GM18511 (cell line): ENCODE results near the gene EIF2S3B.

ENCODE experiments used
- ATAC-seq: cut with Tn5 transposase; IDR thresholded peaks from one replicate; pipeline ENCODE4 v1.9.1; 2021; ENCODE audit warnings: mild to moderate bottlenecking, moderate library complexity; ENCODE audit not compliant: unreplicated experiment

EIF2S3B gene

DNA sequence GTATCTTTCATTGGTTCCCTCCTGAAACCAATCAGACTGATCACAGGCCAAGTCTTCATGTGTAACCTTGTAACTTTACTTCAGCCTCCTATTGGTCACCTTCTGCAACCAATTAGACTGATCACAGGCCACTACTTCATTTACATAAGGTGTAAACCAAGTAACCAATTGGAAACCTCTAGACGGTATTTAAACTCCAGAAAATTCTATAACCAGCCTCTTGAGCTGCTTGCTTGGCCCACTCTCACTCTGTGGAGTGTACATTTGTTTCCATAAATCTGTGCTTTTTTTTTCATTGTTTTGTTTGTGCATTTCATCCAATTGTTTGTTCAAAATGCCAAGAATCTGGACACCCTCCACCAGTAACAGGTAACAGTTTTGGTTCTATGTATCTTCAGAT, 47.5 kb downstream of the EIF2S3B start:
- ATAC-seq, result no peak

DNA sequence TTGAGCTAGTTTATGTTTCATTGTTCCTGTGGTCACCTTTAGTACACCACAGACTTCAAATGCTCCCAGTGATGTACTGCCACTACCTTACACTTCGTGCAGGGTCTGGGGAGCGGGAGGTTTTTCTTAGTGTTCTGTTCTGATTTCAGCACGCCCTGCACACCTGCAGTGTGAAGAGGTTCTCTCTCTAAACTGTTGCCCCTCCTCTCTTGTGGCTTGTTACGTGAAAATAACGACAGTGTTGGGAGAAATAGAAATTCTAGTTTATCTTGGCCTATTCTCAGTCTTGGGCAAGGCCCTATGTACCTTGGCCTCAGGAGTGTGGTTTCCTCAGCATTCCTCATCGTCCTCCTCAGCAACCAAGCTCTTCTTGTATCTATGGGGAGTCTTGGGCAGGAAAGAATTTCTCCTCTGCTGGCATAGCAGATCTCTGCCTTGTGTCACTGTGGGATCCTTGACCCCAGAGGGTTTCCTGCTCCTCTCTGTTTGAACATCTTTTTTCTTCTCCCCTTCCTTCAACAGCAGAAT, 48.6 kb downstream of the EIF2S3B start:
- ATAC-seq, result no peak

DNA sequence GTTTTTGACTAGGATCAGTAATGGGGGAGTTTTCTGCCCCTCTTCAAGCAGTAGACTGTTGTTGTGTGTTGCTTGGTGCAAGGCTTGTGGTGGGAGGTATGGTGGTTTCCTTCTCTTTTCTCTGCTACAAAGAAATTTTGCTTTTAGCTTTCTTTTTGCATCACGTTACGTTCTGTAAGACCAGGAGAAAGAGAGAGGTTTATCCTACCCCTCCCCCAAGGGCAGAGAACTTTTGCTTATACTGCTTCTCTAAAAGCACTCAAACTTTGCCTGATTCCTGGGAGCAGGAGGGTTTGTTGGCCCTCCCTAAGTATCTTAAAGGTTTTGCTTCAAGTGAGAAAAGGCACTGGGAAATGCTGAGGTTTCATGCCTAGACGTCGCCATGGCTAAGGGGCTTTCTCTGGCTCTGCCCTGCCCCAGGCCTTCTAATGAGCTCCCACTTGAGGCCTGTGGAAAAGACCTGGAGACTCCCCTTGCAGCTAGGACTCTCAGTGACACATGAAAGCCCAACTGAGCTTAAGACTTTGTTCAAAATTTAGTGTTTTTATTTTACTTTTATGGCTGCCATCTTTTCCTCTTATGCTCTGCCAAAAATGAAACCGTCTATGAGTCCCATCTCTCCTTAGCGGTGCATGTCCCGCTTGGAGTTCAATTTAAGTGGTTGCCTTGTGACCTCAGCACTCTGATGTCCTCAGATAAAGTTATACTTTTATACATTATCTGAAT, 49.2 kb downstream of the EIF2S3B start:
- no peak for ATAC-seq

DNA sequence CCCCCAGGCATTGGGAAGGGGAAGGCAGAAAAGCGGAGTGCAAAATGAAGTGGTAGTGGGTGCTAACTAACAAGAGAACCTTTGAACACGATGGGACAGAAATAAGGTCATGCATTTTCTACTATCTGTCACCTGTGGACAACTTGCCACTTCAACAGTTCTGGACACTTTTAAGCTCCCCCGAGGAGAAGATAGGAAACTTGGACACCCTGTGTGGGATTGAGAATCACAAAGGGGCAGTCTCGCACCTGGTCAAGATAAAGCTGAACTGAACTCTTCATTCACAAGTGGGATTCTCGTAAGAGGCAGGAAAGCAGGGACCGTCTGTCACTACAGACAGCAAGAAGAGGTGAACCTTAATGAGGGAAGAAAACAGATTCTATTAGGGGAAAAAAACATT, 51.6 kb downstream of the EIF2S3B start:
- ATAC-seq, result peak; percentile 20

DNA sequence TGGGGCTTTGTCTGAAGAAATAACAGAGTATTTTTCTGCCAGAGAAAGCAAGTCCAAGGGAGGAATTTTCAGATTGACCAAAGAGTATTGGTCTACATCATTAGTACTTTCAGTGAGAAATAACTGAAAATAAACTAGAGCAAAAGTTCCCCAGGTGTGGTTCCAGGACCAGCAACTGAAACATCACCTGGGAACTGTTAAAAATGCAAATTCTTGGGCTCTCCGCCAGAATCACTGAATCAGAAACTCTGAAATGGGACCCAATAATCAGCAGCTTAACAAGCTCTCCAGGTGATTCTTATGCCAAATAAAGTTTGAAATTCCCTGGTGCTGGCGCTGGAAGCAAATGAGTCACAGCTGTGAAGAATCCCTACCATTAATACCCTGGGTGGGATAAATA, 52.1 kb downstream of the EIF2S3B start:
- ATAC-seq, result peak; percentile 71
